ACHN (cell line): ENCODE results near the gene CHDH.

Source experiments
- DNase-seq: peaks from one replicate; pipeline ENCODE4 v3.0.0-alpha.2; 2015
- in situ Hi-C: cut with HindIII; loops from 2 replicates; pipeline ENCODE4 v1.10.0; 2017; ENCODE audit warnings: low sequenced_read_pairs, low pct_ligation_motif_present, low pct_unique_long_range_greater_than_20kb

CHDH gene, protein sequence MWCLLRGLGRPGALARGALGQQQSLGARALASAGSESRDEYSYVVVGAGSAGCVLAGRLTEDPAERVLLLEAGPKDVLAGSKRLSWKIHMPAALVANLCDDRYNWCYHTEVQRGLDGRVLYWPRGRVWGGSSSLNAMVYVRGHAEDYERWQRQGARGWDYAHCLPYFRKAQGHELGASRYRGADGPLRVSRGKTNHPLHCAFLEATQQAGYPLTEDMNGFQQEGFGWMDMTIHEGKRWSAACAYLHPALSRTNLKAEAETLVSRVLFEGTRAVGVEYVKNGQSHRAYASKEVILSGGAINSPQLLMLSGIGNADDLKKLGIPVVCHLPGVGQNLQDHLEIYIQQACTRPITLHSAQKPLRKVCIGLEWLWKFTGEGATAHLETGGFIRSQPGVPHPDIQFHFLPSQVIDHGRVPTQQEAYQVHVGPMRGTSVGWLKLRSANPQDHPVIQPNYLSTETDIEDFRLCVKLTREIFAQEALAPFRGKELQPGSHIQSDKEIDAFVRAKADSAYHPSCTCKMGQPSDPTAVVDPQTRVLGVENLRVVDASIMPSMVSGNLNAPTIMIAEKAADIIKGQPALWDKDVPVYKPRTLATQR

DNA sequence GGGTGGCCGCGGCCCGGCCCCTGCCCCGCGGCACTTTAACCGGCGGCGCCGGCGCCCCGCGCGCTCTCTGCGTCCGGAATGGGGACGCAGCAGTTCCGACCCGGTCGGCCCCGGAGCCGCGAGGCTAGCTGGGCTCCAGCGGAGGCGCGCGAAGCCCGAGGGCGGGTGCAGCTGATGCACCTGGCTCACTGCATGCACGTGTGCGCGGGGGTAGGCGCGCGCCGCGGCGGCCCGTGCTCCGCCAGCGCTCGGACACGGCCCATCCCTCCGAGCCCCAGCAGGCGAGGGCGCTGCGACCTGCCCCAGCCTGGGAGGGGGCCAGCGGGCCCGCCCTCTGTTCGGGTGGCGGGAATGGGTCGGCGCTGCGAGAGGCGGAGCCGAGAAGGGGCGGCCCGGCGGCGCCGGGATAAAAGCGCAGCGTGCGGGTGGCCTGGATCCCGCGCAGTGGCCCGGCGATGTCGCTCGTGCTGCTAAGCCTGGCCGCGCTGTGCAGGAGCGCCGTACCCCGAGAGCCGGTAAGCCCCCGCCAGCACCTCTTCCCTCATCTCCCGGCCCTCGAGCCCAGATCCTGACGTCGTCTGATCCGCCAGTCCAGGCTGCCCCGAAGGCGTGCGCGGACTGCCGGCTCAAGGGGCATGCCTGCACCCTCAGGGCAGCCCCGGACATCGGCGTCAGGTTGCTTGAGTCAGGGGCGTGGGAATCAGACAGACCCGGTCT lies at the start of gene CHDH, which contains the start of gene IL17RB:
Gene CHDH (minus strand): TSS at position 286 of the 717 bp plus-strand sequence. CDS start 22,411 bp downstream, outside the sequence.
Gene IL17RB (plus strand): TSS at position 435 of the 717 bp plus-strand sequence. CDS start 21 bp downstream, at position 456.
- DNase-seq, result peak; percentile 51
- in situ Hi-C loops, result no loop called here

DNA sequence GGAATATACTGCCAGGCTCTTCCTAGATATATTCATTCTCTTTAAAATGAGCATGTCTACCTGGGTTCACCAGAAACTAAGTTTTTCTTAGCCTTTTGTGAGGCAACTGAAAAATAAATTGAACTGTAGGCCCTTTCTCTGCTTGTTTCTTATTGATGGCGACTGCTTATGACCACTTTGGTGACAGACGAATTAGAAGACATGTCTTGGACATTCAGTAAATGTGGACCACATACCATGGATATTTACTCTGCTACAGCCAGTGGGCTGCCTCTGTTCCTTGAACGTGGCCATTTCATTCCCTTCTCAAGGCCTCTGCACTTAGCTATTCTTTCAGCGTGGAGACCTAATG lies 46.0 kb upstream of the CHDH start:
- no peak for DNase-seq
- in situ Hi-C loops, result no loop called here

DNA sequence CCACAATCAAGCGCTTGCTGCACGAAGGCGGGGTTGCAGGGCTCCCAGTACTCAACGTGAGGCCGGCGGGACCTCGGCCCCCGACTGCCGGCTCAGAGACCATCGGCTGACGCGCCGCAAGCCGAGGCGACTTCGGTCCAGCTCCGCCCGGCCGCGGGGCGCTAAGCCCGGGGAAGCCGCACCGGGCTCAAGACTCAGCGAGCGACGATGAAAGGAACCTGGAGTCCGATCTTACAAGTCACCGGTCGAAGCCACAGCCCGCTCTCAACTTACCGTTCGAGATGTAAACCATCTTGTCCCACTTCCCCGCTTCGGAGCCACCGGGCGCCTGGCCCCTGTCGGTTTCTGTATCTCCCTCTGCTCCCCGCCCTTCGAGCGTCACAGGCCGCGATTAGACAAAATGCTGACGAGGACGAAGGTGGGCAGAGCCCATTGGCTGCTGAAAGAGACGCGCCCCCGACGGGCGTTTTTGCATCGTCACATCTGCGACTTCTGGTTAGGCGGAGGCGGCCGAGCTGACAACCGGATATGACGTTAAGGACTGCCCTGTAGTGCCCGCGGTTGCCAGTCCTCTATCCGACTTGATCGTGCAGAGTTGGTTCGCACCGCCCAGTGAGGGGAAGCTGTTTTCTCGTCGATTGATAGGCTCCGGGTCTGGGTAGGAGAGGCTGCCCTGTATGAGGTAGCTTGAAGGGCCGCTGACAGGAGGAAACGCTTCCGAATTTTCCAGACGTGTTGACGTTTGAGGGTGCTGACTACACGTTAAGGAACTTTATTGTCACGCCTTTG lies 45.5 kb upstream of the CHDH start, which contains the start of gene SELENOK:
Gene SELENOK (minus strand): TSS at position 363 of the 789 bp plus-strand sequence.
- in situ Hi-C loops, result no loop called here
- peak; percentile 98 for DNase-seq

DNA sequence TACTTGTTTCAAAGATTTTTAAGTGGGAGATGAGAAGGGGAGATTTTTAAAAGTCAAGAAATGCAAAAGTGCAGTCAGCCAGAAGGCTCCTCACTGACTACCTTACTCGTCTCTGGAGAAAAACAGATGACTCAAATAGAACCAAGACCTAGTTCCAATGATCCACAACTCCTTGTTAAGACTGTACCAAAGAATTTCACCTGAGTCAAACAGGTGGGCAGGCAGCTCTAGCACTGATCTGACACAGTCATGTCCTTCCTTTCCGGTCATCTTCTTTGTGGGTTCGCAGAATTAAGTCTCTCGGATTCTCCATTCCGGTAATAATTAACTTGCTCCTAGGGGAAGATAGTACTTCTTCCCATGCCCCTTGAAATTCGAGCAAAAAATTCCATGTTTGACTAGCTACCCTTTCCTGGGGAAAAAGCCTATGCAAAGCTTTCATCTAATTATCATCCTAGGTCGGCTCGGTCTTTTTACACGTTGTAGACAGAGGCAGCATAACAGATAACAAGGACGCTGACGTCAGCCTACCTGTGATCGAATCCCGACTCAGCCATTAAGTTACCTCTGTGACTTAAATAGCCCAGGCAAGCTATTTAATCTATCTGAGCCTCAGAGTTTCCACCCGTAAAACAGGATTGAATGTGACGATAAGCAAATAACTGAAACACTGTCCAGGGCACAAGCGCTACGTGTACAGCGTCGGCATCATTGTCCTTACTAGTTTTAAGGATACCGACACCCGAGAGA lies 44.7 kb upstream of the CHDH start:
- in situ Hi-C loops, result no loop called here
- peak; percentile 42 for DNase-seq

DNA sequence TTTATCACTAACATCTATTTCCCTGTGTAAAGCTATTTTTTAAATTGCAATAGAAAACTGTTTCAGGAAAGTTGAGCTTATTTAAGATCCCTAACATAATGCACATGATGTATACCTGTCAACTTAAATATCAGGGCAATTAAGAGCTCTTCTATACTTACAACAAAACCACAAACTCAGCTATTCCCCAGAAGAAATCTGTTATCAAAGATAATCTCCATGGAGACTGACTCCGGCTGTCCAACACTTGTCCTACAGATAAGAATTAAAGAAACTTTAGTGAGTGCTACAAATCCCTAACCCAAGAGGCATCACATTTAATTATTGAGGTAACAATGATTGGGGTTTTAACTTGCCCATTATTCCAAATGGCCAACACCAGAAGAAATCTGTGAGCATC lies 42.0 kb upstream of the CHDH start:
- in situ Hi-C loops, result no loop called here
- no peak for DNase-seq

DNA sequence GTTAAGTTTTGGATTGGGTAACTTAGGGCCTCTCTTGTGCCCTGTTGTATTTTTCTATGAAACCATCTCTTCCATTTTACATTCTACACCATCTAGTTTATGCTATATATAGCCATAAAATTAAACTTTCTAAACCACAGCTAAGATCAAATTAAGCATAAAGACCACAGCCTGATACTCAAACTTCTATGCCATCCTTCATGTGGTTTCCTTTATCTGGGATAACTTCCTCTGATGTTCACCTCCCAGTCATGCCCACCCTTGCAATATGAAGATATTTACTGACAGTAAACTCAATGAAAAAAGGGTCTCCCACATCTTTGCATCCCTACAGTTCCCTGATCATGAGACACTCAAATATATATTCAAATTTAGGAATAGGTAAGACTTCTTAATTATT lies 41.2 kb upstream of the CHDH start:
- in situ Hi-C loops, result no loop called here
- DNase-seq, result no peak

DNA sequence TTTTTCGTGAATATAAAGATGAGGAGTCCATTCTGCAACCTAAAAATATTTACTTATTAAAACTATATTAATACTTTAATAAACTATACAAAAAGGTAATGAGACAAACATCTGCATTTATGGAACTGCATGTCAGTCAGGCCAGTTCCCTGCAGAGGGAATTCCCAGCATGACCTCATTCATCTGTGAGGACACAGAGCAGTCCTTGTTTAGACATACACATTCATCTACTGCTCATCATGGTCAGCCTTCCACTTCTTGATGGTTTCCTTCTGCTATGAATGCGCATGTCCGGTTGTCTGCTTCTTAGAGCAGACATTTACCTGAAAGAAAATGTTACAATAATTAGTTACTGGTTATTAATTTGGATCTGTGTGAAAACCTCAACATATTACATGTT lies 39.0 kb upstream of the CHDH start:
- in situ Hi-C loops, result no loop called here

DNA sequence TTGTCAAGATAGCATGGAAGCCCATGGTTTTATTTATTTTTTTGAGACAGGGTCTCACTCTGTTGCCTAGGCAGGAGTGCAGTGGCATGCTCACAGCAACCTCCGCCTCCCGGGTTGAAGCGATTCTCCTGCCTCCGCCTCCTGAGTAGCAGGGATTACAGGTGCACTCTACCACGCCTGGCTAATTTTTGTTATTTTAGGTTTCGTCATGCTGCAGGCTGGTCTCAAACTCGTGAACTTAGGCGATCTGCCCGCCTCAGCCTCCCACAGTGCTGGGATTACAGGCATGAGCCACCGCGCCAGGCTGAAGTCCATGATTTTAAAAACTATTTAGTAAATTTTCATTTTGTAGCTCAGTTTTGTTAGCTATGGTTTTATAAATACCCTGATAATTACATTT lies 38.4 kb upstream of the CHDH start:
- no peak for DNase-seq
- in situ Hi-C loops, result no loop called here

More for the DNA sequence above, 39.0 kb upstream of the CHDH start:
- no peak for DNase-seq

DNA sequence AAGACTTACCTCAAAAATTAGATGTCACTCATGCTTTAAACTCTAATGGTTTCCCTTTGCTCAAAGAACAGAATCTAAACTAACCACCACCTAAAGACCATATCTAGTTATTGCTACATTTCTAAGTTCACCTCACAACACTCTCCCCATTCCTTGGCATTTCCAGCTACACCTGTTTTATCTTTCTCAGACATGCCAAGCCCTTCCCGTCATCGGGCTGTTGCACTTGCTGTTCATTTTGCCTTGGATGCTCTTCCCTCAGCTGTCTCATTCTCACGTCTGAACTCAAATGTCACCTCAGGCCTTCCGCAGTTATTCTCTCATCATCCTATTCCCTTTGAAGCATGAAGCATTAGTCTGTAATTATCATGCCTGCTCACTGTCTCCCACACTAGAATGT lies 36.8 kb upstream of the CHDH start:
- in situ Hi-C loops, result no loop called here
- no peak for DNase-seq

DNA sequence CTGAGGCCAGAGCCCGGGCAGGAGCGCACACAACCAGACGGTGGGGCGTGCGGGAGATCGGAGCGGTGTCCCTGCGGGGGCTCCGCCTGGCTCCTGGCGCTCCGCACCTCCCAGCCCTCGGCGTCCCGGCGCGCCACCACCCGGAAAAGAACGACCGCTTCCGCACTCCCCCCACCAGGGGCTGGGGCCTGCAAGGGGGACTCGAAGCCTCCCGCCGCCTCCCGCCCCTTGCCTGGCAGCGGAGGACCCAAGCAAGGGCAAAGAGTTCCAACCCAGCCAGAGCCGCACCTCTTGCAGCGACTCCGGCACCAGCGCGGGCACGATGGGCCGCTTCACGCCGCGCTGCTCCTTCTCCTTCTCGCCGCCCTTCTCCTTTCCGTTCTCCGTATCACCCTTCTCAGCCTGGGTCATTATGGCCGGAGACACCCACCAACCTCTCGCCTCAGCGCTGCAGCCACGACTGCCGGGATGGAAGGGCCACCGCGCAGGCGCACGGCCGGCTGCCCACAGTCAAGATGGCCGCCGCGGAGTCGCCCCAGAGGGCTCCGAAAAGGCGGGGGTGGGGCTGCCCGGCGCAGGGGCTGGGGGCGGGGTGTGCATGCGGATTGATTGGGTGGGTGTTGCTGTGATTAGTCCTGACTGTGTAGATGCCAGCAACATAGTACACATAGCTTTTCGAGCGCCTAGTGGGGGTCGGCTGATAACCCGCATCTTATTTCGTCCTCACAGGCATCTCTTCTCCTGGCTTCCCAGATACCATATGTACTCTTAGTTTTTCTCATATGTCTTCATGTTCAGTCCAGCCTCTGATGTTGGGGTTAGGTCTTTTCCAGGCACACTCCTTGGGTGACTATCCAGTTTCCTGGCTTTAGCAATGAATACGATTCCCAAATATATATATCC lies 35.7 kb upstream of the CHDH start, which contains the start of gene ACTR8:
Gene ACTR8 (minus strand): TSS at position 462 of the 903 bp plus-strand sequence. CDS start 51 bp downstream, at position 411.
- in situ Hi-C loops, result no loop called here
- peak; percentile 78 for DNase-seq

DNA sequence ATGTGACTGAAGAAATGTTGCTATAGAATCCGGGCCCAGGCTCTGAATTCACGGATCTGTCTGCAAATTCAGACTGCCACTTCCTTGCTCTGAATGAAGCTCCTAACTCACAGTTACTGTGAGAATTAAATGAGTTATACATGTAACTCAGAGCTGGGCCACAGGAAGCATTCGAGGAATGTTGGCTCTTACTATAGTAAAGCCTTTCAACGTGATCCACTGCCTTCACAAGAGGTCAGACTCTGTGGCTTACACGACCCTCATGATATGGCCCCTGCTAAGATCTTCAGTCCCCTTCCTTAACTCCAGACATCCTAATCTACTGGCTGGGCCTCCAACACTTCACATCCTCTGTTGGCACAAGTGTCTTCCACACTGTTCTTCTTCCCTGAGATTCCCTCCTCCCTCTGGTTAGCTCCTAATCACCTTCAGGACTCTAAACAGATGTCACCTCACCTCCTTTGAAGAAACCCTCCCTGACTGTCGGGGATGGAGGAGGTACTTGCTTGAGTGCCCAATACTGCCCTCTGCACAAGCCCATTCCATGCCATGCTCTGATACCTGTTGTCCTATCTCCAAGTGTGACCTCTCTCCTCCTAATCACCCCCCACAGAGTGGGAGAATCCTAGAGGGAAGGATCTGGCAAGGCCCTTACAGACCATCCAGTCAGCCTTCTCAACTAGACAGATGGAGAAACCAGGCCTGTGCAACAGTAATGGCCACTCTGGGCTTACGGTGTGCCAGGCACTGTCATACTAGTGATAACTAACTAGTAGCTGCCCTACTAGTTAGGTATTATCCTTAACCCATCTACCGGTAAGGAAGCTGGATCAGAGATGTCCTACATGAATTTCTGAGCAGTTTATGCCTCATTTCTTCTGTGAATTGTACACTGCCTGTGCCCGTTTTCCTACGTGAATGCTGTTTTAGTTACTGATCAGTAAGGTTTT lies 34.5 kb upstream of the CHDH start:
- in situ Hi-C loops, result no loop called here
- DNase-seq, result peak; percentile 20

DNA sequence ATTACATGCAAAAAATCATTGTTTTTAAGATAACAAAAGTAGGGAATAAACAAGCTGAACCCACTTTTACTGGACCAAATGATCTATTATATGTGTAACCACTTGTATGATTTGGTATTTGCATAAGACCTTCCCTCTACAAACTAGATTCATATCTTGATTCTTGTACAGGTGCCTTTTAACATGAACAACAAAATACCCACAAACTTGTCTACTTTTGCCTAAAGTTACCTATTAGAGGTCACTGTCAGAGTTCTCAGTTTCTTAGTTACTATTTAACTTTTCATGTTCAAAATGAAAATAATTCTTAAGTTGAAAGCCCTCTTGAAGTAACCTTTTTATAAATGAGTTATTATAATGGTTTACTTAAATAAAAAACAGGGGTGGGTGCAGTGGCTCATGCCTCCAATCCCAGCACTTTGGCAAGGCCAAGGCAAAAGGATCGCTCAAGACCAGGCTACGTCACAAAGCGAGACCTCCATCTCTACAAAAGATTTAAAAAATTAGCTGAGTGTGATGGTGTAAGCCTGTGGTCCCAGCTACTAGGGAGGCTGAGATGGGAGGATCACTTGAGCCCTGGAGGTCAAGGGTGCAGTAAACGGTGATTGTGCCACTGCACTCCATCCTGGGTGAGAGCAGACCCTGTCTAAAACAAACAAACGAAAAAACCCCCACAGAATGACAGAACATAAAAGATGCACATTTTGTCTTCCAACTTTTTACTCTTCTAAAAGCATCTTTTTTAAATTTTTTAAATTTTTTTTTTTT lies 19.7 kb upstream of the CHDH start:
- DNase-seq, result no peak
- in situ Hi-C loops, result no loop called here

DNA sequence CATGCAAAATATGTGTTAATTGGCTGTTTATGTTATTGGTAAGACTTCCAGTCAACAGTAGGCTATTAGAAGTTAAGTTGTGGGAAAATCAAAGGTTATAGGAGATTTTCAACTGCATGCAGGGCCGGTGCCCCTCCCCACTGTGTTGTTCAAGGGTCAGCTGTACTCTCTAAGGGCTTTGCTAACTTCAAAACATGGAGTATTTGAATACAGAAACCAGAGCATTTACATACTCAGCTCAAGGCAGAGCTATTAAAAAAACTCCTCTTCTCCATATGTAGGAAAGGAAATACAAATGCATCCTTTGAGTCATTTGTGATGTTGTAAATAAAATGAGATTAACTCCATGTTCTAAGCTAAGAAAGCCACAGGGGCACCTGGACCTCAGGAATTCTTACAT lies 16.9 kb upstream of the CHDH start:
- DNase-seq, result no peak
- in situ Hi-C loops, result no loop called here

DNA sequence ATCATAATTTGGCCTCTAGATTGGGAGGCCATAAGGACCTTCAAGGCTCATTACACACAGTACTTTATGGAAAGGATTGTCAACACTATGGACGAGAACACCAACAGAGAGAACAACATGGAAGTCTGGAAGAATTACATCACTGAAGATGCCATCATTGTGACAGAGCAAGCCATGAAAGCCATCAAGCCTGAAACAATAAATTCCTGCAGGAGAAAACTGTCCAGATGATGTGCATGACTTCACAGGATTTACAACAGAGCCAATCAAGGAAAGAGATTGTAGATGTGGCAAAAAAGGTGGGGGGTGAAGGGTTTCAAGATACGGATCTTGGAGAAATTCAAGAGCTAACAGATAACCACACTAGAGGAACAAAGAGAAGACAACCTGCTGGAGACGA lies 16.0 kb upstream of the CHDH start:
- in situ Hi-C loops, result no loop called here

DNA sequence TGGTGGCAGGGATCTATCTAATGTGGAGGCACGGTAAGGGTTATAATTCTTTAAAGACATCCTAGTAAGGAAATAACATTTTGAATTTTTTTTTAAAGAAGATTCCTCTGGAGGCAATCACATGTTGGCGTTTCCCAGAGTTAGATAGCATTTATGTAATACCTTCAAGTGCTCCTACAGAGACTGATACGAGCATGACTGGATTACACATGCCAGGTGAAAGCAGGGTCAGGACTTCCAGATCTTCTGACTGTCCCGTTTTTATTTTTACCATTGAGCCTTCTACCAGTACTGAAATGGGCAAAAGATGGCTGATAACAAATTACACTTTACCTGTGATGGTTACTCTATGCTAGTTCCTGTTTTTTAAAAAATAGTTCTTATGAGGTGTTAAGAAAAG lies 14.0 kb upstream of the CHDH start:
- no peak for DNase-seq
- in situ Hi-C loops, result no loop called here

More for the DNA sequence above, 16.0 kb upstream of the CHDH start:
- peak; percentile 8 for DNase-seq
